Neural progenitor cell (in vitro differentiated cells): Measurements from ENCODE around the gene MRC2. TPM values are rescaled to one million over a fixed set of nuclear protein-coding genes. Genes with fewer than 3 reads are reported as not detected.
A peak's percentile ranks its signal among the peaks of the same experiment; 100 is the strongest.

Source experiments
- DNase-seq: peaks from one replicate; pipeline ENCODE4 v3.0.0-alpha.2; 2016; ENCODE audit warnings: low spot score
- H2AFZ ChIP-seq: fragments of 200-600 bp; sonication (generic); replicated peaks from 2 replicates; pipeline ENCODE4 v1.6.1; 2016; ENCODE audit warnings: antibody characterized with exemption
- H3F3A ChIP-seq: fragments of 200-600 bp; sonication (generic); 2 replicates; pipeline ENCODE4 v1.6.1; 2016; ENCODE audit warnings: antibody characterized with exemption, low read depth
- H3K27ac ChIP-seq: fragments of 200-600 bp; sonication (generic); 2 replicates; pipeline ENCODE4 v1.5.1; 2016; ENCODE audit warnings: mild to moderate bottlenecking
- H3K27me3 ChIP-seq: fragments of 200-600 bp; sonication (generic); 2 replicates; pipeline ENCODE4 v1.6.1; 2016; ENCODE audit warnings: mild to moderate bottlenecking, moderate library complexity
- H3K36me3 ChIP-seq: fragments of 200-600 bp; sonication (generic); 2 replicates; pipeline ENCODE4 v1.5.1; 2016
- H3K4me1 ChIP-seq: fragments of 200-600 bp; sonication (generic); 2 replicates; pipeline ENCODE4 v1.6.1; 2016; ENCODE audit warnings: mixed run types
- H3K4me2 ChIP-seq: fragments of 200-600 bp; sonication (generic); 2 replicates; pipeline ENCODE4 v1.6.1; 2016
- H3K4me3 ChIP-seq: fragments of 200-600 bp; sonication (generic); 2 replicates; pipeline ENCODE4 v1.5.1; 2016
- H3K79me2 ChIP-seq: fragments of 200-600 bp; sonication (generic); 2 replicates; pipeline ENCODE4 v1.6.1; 2016; ENCODE audit warnings: low read depth
- H3K9ac ChIP-seq: fragments of 200-600 bp; sonication (generic); 2 replicates; pipeline ENCODE4 v1.6.1; 2016
- H3K9me3 ChIP-seq: fragments of 200-600 bp; sonication (generic); 2 replicates; pipeline ENCODE4 v1.5.1; 2016; ENCODE audit warnings: low read depth
- H4K20me1 ChIP-seq: fragments of 200-600 bp; sonication (generic); 2 replicates; pipeline ENCODE4 v1.6.1; 2016; ENCODE audit warnings: low read depth
- H3K27ac Mint-ChIP-seq: 3 replicates; pipeline ENCODE4 v1.8.0; 2021; ENCODE audit warnings: mixed read lengths
- H3K27me3 Mint-ChIP-seq: 2 replicates; pipeline ENCODE4 v1.8.0; 2022; ENCODE audit warnings: low read depth, mild to moderate bottlenecking, inconsistent platforms, moderate library complexity, mixed read lengths; ENCODE audit not compliant: insufficient read depth
- H3K36me3 Mint-ChIP-seq: 3 replicates; pipeline ENCODE4 v1.8.0; 2021; ENCODE audit warnings: mixed read lengths
- H3K4me1 Mint-ChIP-seq: 3 replicates; pipeline ENCODE4 v1.8.0; 2021; ENCODE audit warnings: mixed read lengths
- H3K4me3 Mint-ChIP-seq: 3 replicates; pipeline ENCODE4 v1.8.0; 2021; ENCODE audit warnings: mild to moderate bottlenecking, moderate library complexity, mixed read lengths
- H3K9me3 Mint-ChIP-seq: 3 replicates; pipeline ENCODE4 v1.8.0; 2020; ENCODE audit warnings: mixed read lengths
- CTCF ChIP-seq: fragments of 200-600 bp; sonication (generic); IDR thresholded peaks from 2 replicates; pipeline ENCODE4 v1.5.1; 2017; ENCODE audit warnings: antibody characterized with exemption, mild to moderate bottlenecking
- EZH2 ChIP-seq: fragments of 200-600 bp; sonication (generic); IDR thresholded peaks from 2 replicates; pipeline ENCODE4 v1.6.1; 2017; ENCODE audit warnings: antibody characterized with exemption, mild to moderate bottlenecking, moderate library complexity
- EZH2phosphoT487 ChIP-seq: fragments of 200-600 bp; sonication (generic); IDR thresholded peaks from 2 replicates; pipeline ENCODE4 v1.6.1; 2017; ENCODE audit warnings: antibody characterized with exemption
- total RNA-seq: library from RNA; depleted of rRNA; stranded (reverse); fragments of >200 nt; gene quantifications from 2 replicates; pipeline ENCODE4 v1.2.3, GENCODE V29; 2015; ENCODE audit warnings: low replicate concordance

MRC2 gene
- total RNA-seq, 1 donor from 2014 or later, result 24.6 TPM

GRCh38 chr17:62657145-62657665, 29.7 kb downstream of the MRC2 start:
- Histone ChIP-seq H3K27ac (peak overlapping the region; percentile 77), H3K36me3 (no peaks in the 10 kb centered on the region), H4K20me1 (peaks cover 14% of the 10 kb centered on the region), H3K9me3 (peaks cover 4% of the 10 kb centered on the region), H3F3A (peaks cover 37% of the 10 kb centered on the region), H2AFZ (no peak overlapping the region), H3K79me2 (no peaks in the 10 kb centered on the region), H3K27me3 (peaks cover 1% of the 10 kb centered on the region), H3K4me1 (peaks cover 37% of the 10 kb centered on the region), H3K4me3 (no peak overlapping the region), H3K4me2 (peak overlapping the region; percentile 60), H3K9ac (no peak overlapping the region)
- H3K36me3 Mint-ChIP-seq, result peaks cover 20% of the 10 kb centered on the region
- peak overlapping the region; percentile 59 for H3K27ac Mint-ChIP-seq
- peaks cover 51% of the 10 kb centered on the region for H3K4me1 Mint-ChIP-seq
- TF ChIP-seq EZH2phosphoT487 (no peak), CTCF (no peak), EZH2 (no peak)
- no peak for DNase-seq
- no peak overlapping the region for H3K4me3 Mint-ChIP-seq
- H3K27me3 Mint-ChIP-seq, result peaks cover 2% of the 10 kb centered on the region
- peaks cover 17% of the 10 kb centered on the region for H3K9me3 Mint-ChIP-seq

GRCh38 chr17:62657690-62658089, 30.2 kb downstream of the MRC2 start:
- H3K4me3 Mint-ChIP-seq, result no peak overlapping the region
- H3K79me2 ChIP-seq, result no peaks in the 10 kb centered on the region

GRCh38 chr17:62658136-62658920, 30.9 kb downstream of the MRC2 start:
- peak overlapping the region; percentile 60 for H3K4me2 ChIP-seq
- H3K79me2 ChIP-seq, result no peaks in the 10 kb centered on the region
- Mint-ChIP-seq H3K4me3 (no peak overlapping the region), H3K9me3 (peaks cover 19% of the 10 kb centered on the region), H3K27ac (peak overlapping the region; percentile 99), H3K36me3 (peaks cover 22% of the 10 kb centered on the region), H3K27me3 (peaks cover 2% of the 10 kb centered on the region), H3K4me1 (peaks cover 42% of the 10 kb centered on the region)
- peaks cover 4% of the 10 kb centered on the region for H3K9me3 ChIP-seq
- peak overlapping the region; percentile 77 for H3K27ac ChIP-seq
- peaks cover 13% of the 10 kb centered on the region for H4K20me1 ChIP-seq
- H3F3A ChIP-seq, result peaks cover 34% of the 10 kb centered on the region
- TF ChIP-seq EZH2phosphoT487 (no peak), CTCF (no peak), EZH2 (no peak)
- no peak overlapping the region for H3K4me3 ChIP-seq
- H3K36me3 ChIP-seq, result no peaks in the 10 kb centered on the region
- no peak for DNase-seq
- peaks cover 33% of the 10 kb centered on the region for H3K4me1 ChIP-seq
- H3K9ac ChIP-seq, result no peak overlapping the region
- no peaks in the 10 kb centered on the region for H3K27me3 ChIP-seq
- H2AFZ ChIP-seq, result no peak overlapping the region

More at GRCh38 chr17:62657690-62658089, 30.2 kb downstream of the MRC2 start:
- Histone ChIP-seq H4K20me1 (peaks cover 14% of the 10 kb centered on the region), H3K36me3 (no peaks in the 10 kb centered on the region), H3K4me3 (no peak overlapping the region), H3F3A (peaks cover 35% of the 10 kb centered on the region), H3K27ac (peak overlapping the region; percentile 77), H3K9ac (no peak overlapping the region), H3K4me2 (peak overlapping the region; percentile 60), H3K4me1 (peaks cover 35% of the 10 kb centered on the region), H2AFZ (no peak overlapping the region), H3K9me3 (peaks cover 4% of the 10 kb centered on the region), H3K27me3 (no peaks in the 10 kb centered on the region)
- Mint-ChIP-seq H3K4me1 (peaks cover 48% of the 10 kb centered on the region), H3K27ac (peak overlapping the region; percentile 99), H3K27me3 (peaks cover 2% of the 10 kb centered on the region), H3K9me3 (peaks cover 17% of the 10 kb centered on the region), H3K36me3 (peaks cover 22% of the 10 kb centered on the region)
- peak; percentile 32 for DNase-seq
- no peak for TF ChIP-seq CTCF
- TF ChIP-seq EZH2phosphoT487, result no peak
